Stimulated activated CD8-positive, alpha-beta memory T cell treated with anti-CD3 and anti-CD28 coated beads, Interleukin-15, amount 100 ng/mL, for 48 hours (primary cell): ENCODE results near the gene TP53I11.

Experiments
- DNase-seq, 2 donors: peaks; one replicate each; pipeline ENCODE4 v3.0.0-alpha.2; 2020; ENCODE audit warnings: low read depth in 2 of 2

The TP53I11 gene

GRCh38 chr11:44885065-44885810, 65.4 kb downstream of the TP53I11 start:
- no peak for DNase-seq

- DNase-seq = no peak
These were observed 66.6 kb downstream of the TP53I11 start for GRCh38 chr11:44884056-44884455.

GRCh38 chr11:44883277-44883676, 67.4 kb downstream of the TP53I11 start:
- no peak for DNase-seq
